ENCODE data around the gene TRUB1. TPM values are rescaled to one million over a fixed set of nuclear protein-coding genes. Genes with fewer than 3 reads are reported as not detected.

Gene TRUB1
- total RNA-seq, 1 donor from 2014 or later = 18.4 TPM

GRCh38 chr10:114990991-114991390 lies 53.0 kb downstream of the TRUB1 start:
- Histone ChIP-seq H3K36me3 (peaks cover under 1% of the 10 kb centered on the region), H3K4me1 (no peaks in the 10 kb centered on the region), H3K9me3 (replicated peaks) (peaks cover 11% of the 10 kb centered on the region), H3K27me3 (ENCODE audit: low read depth) (no peaks in the 10 kb centered on the region), H3K27ac (replicated peaks) (no peak overlapping the region), H3K4me3 (no peak overlapping the region)
- intact Hi-C loops (cut with micrococcal nuclease) = no loop called here
- TF ChIP-seq CTCF (IDR thresholded peaks at IDR 0.05; ENCODE audit: borderline replicate concordance) = no peak
- DNase-seq = no peak

GRCh38 chr10:114992189-114992775 lies 54.3 kb downstream of the TRUB1 start:
- H3K36me3 ChIP-seq = no peaks in the 10 kb centered on the region
- no peaks in the 10 kb centered on the region for H3K9me3 ChIP-seq (replicated peaks)
- no peak overlapping the region for H3K4me3 ChIP-seq
- TF ChIP-seq CTCF (IDR thresholded peaks at IDR 0.05; ENCODE audit: borderline replicate concordance) = no peak
- DNase-seq = no peak
- H3K27me3 ChIP-seq (ENCODE audit: low read depth) = no peaks in the 10 kb centered on the region
- H3K27ac ChIP-seq (replicated peaks) = no peak overlapping the region
- intact Hi-C loops (cut with micrococcal nuclease) = no loop called here
- no peaks in the 10 kb centered on the region for H3K4me1 ChIP-seq

- no peak overlapping the region for H3K4me3 ChIP-seq
- H3K36me3 ChIP-seq = no peaks in the 10 kb centered on the region
- DNase-seq = no peak
- no peak for TF ChIP-seq CTCF (IDR thresholded peaks at IDR 0.05; ENCODE audit: borderline replicate concordance)
- no peaks in the 10 kb centered on the region for H3K27me3 ChIP-seq (ENCODE audit: low read depth)
- H3K27ac ChIP-seq (replicated peaks) = no peak overlapping the region
- intact Hi-C loops (cut with micrococcal nuclease) = no loop called here
- no peaks in the 10 kb centered on the region for H3K9me3 ChIP-seq (replicated peaks)
- H3K4me1 ChIP-seq = no peaks in the 10 kb centered on the region
Measured at GRCh38 chr10:114995468-114996247, 57.7 kb downstream of the TRUB1 start.

- H3K27ac ChIP-seq (replicated peaks) = no peak overlapping the region
- DNase-seq = no peak
- no peak for TF ChIP-seq CTCF (IDR thresholded peaks at IDR 0.05; ENCODE audit: borderline replicate concordance)
- intact Hi-C loops (cut with micrococcal nuclease) = no loop called here
- H3K27me3 ChIP-seq (ENCODE audit: low read depth) = no peaks in the 10 kb centered on the region
- H3K9me3 ChIP-seq (replicated peaks) = no peaks in the 10 kb centered on the region
- no peaks in the 10 kb centered on the region for H3K4me1 ChIP-seq
- no peaks in the 10 kb centered on the region for H3K36me3 ChIP-seq
- H3K4me3 ChIP-seq = no peak overlapping the region
Measured at GRCh38 chr10:114996542-114996941, 58.5 kb downstream of the TRUB1 start.

- Histone ChIP-seq H3K36me3 (no peaks in the 10 kb centered on the region), H3K9me3 (replicated peaks) (no peaks in the 10 kb centered on the region), H3K27ac (replicated peaks) (no peak overlapping the region), H3K27me3 (ENCODE audit: low read depth) (peaks cover 3% of the 10 kb centered on the region), H3K4me1 (no peaks in the 10 kb centered on the region), H3K4me3 (no peak overlapping the region)
- no peak for TF ChIP-seq CTCF (IDR thresholded peaks at IDR 0.05; ENCODE audit: borderline replicate concordance)
- DNase-seq = no peak
- intact Hi-C loops (cut with micrococcal nuclease) = no loop called here
Measured at GRCh38 chr10:114998993-114999392, 61.0 kb downstream of the TRUB1 start.
